Heart left ventricle (tissue), 13 donors: ENCODE data around the gene RPS6KC1.

Experiments
- POLR2A ChIP-seq, 2 donors: fragments of 450-650 bp; IDR thresholded peaks; one replicate each; pipeline ENCODE4 v1.6.1; 2017; ENCODE audit warnings: antibody characterized with exemption in 2 of 2, mild to moderate bottlenecking in 2 of 2, moderate library complexity in 2 of 2
- TF ChIP-seq, protein P1 (sequence below), 12 donors: fragments of 200-600 bp; sonication (generic) in 4 of 12; IDR thresholded peaks; one replicate each; pipeline versions ENCODE4 v1.5.0 to v1.8.0; 2018 to 2022; ENCODE audit warnings: antibody characterized with exemption in 12 of 12, mild to moderate bottlenecking in 5 of 12
- donor health status: ischemic (EF 13 %, LVEDD 7.1; RV severe dilation, severe dysfunction).
- donor health status: DM: no; HTN: yes; CAD: no.
- donor health status: DM: no; HTN: no; CAD: no.
- donor health status: ischemic (EF 25% LVEDD 6.9; RV normal size, moderate dysfunction).
- donor health status: ischemic (EF 25% LVEDD 5.7; RV mildly dilated, moderate dysfunction).
- donor health status: ischemic (EF 35%, LVEDD 5.7; RV mildly dilated, moderate dysfunction).
- donor health status: nonischemic (EF 11% LVEDD 7.7; RV severe dilation, severe dysfunction).
- donor health status: DM: yes; HTN: yes; CAD: no.
- donor health status: PGD.
- donor health status: ischemic (EF 29% LVEDD 5.4; RV normal size, mild dysfunction).
- donor health status: nonischemic (EF 23%, LVEDD 6.1; RV moderate dilation, normal function).

DNA sequence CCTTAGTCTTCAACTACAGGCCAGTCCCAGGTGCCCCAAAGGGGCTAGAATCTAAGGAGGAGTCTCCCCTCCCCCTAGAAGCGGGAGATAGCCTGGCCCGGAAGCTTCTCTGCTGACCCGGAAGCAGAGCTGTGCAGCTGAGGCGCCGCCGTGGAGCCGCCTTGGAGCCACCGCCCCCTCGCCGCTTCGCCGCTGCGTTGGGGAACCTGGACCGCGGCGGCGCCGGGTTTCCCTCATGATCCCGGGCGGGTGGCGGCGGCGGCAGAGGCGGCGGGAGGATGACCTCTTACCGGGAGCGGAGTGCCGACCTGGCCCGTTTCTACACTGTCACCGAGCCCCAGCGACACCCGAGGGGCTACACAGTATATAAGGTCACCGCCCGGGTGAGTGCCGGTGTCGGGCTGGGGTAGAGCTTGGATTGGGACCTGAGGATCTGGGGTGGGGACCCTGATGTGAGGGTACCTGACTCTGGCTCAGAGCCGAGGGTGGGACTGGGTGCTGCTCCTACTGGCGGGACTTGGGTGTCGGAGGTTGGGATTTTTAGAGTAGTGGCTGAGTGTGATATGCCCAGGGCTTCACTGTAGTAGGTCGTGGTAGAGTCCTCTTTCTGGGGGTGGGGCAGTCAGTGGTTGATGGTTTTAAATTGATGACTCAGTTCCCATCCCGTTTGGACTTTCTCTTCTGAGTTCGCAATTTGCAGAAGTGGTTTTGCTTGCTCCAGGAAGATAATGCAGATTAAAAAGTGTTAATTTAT is at the start of gene RPS6KC1:
- TF ChIP-seq, protein P1, sequence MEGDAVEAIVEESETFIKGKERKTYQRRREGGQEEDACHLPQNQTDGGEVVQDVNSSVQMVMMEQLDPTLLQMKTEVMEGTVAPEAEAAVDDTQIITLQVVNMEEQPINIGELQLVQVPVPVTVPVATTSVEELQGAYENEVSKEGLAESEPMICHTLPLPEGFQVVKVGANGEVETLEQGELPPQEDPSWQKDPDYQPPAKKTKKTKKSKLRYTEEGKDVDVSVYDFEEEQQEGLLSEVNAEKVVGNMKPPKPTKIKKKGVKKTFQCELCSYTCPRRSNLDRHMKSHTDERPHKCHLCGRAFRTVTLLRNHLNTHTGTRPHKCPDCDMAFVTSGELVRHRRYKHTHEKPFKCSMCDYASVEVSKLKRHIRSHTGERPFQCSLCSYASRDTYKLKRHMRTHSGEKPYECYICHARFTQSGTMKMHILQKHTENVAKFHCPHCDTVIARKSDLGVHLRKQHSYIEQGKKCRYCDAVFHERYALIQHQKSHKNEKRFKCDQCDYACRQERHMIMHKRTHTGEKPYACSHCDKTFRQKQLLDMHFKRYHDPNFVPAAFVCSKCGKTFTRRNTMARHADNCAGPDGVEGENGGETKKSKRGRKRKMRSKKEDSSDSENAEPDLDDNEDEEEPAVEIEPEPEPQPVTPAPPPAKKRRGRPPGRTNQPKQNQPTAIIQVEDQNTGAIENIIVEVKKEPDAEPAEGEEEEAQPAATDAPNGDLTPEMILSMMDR (IDR thresholded peaks at IDR 0.05) = peak in 2 of 12 donors; percentile 7 to 9
- TF ChIP-seq POLR2A (IDR thresholded peaks at IDR 0.05) = no peak
